Activated CD4-positive, alpha-beta memory T cell treated with anti-CD3 and anti-CD28 coated beads for 36 hours (primary cell): ENCODE data around the gene TMEM179. TPM values are rescaled to one million over a fixed set of nuclear protein-coding genes. Genes with fewer than 3 reads are reported as not detected.

Source experiments
- CTCF ChIA-PET: fragments of 350-600 bp; sonication (Branson Sonifier 250); formaldehyde crosslinking; loops from one replicate; lab custom pipeline; 2021; ENCODE audit warnings: antibody characterized with exemption, inconsistent platforms; lab: Charles Lee
- POLR2A ChIA-PET: fragments of 350-600 bp; sonication (Branson Sonifier 250); formaldehyde crosslinking; loops from one replicate; lab custom pipeline; 2021; ENCODE audit warnings: antibody characterized with exemption; lab: Charles Lee
- DNase-seq: peaks from one replicate; pipeline ENCODE4 v3.0.0-alpha.2; 2020
- H3K27ac Mint-ChIP-seq: one replicate; pipeline ENCODE4 v1.8.0; 2021; ENCODE audit warnings: mixed read lengths
- H3K27me3 Mint-ChIP-seq: one replicate; pipeline ENCODE4 v1.8.0; 2021; ENCODE audit warnings: mixed read lengths
- H3K36me3 Mint-ChIP-seq: one replicate; pipeline ENCODE4 v1.8.0; 2021; ENCODE audit warnings: mixed read lengths
- H3K4me1 Mint-ChIP-seq: one replicate; pipeline ENCODE4 v1.8.0; 2021; ENCODE audit warnings: low read depth, mixed read lengths
- H3K4me3 Mint-ChIP-seq: one replicate; pipeline ENCODE4 v1.8.0; 2021; ENCODE audit warnings: mild to moderate bottlenecking, mixed read lengths
- H3K9me3 Mint-ChIP-seq: one replicate; pipeline ENCODE4 v1.8.0; 2021; ENCODE audit warnings: mixed read lengths
- intact Hi-C: fragments of 100-400 bp; cut with micrococcal nuclease; formaldehyde crosslinking; loops from one replicate; pipeline ENCODE4 v1.15.1; 2023
- total RNA-seq, 2 experiments: library from RNA; stranded (reverse); gene quantifications; one replicate each; pipeline ENCODE4 v1.2.3, GENCODE V29; 2021

The TMEM179 gene
- total RNA-seq, 2 experiments from 2014 or later: not detected

DNA sequence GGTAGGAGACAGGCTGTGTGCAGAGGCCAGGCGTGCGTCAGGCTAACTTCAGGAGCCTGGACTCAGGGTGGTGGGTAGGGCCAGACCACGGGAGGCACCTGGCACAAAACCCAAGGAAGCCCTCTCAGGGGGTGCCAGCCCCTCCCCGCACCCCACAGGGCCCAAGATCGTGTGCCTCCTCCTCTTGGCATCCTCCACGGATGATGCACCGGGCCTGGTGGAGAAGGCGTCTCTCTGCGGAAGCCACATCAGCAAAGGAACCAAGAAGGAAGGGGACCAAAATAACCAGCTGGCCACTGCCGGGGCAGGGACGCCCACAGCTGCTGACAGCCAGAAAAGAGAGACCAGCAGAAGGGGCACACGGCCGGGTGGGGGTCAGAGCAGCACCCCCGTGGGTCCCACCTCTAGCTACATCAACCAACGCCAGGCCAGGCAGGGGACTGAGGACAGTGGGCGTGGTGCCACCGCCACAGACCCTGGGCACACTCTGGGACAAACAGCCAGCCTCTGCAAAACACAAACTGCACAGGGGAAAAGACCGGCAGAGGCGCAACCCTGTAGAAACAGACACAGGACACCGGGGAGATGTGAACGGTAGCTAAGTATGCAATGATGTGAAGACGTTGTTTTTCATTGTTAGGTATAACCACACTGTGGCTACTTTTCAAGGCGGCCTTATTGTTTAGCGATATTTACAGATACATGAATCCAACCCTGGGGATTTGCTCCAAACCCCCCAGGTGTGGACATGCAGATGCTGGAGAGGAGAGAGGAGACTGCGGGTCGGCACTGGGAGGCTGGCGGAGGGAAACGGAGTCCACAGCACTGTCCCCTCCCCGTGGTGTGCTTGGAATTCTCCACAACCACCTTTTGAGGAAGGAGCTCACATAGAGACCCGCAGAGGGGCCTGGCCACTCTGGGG lies 51.1 kb downstream of the TMEM179 start:
- peaks cover 4% of the 10 kb centered on the region for H3K27me3 Mint-ChIP-seq
- no peak for DNase-seq
- no peaks in the 10 kb centered on the region for H3K9me3 Mint-ChIP-seq
- no peak overlapping the region for H3K4me3 Mint-ChIP-seq
- no peaks in the 10 kb centered on the region for H3K36me3 Mint-ChIP-seq
- intact Hi-C loops: no loop called here
- no peaks in the 10 kb centered on the region for H3K4me1 Mint-ChIP-seq
- CTCF ChIA-PET: no interaction called here
- POLR2A ChIA-PET: no interaction called here
- no peak overlapping the region for H3K27ac Mint-ChIP-seq

DNA sequence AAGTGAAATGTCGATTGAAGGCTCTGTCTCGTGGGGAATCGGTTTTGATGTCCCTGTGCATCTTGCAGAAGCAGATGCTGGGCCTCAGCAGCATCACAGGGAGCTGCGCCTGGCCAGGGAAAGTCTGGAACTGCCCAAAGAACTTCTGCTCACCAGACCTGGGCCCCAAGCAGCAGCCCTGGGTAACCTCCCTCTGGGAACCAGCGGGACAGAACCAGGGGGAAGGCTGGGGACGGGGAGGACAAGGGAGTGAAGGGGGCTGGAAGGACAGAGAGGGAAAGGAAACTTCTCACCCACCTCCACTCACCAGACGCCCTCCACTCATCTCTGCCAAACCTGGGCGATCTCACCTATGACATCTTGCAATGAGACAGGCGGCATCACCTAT lies 51.8 kb downstream of the TMEM179 start:
- H3K9me3 Mint-ChIP-seq: no peaks in the 10 kb centered on the region
- H3K36me3 Mint-ChIP-seq: no peaks in the 10 kb centered on the region
- H3K27me3 Mint-ChIP-seq: peaks cover 6% of the 10 kb centered on the region
- intact Hi-C loops: no loop called here
- ChIA-PET CTCF (no interaction called here), POLR2A (no interaction called here)
- no peaks in the 10 kb centered on the region for H3K4me1 Mint-ChIP-seq
- DNase-seq: no peak
- no peak overlapping the region for H3K4me3 Mint-ChIP-seq
- no peak overlapping the region for H3K27ac Mint-ChIP-seq

DNA sequence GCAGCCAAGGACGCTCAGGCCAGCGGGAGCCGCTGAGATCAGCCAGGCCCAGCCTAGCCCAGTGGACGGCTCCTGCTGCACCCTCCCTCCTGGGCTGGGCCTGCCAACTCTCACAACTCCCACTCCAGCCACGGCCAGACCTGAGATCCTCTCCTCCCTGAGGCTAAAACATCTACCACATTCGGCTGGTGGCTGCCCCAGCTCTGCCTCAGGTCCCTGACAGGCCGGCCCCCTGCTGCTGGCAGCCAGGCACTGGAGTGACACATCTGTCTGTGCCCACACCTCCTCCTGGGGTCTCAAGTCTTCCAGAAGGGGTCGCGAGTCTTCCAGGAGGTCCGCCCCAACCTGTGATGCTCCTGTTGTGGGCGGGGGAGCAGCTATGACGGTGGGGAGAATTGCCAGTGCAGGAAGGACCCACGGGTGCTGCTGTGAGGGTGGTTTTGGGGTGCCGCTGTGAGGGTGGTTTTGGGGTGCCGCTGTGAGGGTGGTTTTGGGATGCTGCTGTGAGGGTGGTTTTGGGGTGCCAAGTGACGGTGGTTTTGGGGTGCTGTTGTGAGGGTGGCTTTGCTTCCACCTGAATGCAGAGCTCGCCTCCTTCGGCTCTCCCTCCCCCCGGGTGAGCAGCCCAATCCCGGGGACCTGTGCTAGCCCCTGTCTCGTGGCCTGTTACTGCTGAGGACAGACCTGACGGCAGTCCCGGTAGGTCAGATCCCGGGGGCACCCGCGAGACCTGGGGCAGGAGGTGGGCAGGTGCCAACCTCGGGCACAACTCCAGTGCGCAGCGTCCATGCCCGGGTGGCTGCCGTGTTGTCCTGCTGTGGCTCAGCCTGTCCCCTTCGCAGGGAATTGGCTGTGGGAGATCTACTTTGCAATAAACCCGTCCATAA lies 52.5 kb downstream of the TMEM179 start:
- no peaks in the 10 kb centered on the region for H3K4me1 Mint-ChIP-seq
- no peak for DNase-seq
- H3K9me3 Mint-ChIP-seq: no peaks in the 10 kb centered on the region
- POLR2A ChIA-PET: no interaction called here
- H3K27ac Mint-ChIP-seq: no peak overlapping the region
- H3K36me3 Mint-ChIP-seq: no peaks in the 10 kb centered on the region
- intact Hi-C loops: no loop called here
- CTCF ChIA-PET: no interaction called here
- H3K27me3 Mint-ChIP-seq: peaks cover 7% of the 10 kb centered on the region
- no peak overlapping the region for H3K4me3 Mint-ChIP-seq

DNA sequence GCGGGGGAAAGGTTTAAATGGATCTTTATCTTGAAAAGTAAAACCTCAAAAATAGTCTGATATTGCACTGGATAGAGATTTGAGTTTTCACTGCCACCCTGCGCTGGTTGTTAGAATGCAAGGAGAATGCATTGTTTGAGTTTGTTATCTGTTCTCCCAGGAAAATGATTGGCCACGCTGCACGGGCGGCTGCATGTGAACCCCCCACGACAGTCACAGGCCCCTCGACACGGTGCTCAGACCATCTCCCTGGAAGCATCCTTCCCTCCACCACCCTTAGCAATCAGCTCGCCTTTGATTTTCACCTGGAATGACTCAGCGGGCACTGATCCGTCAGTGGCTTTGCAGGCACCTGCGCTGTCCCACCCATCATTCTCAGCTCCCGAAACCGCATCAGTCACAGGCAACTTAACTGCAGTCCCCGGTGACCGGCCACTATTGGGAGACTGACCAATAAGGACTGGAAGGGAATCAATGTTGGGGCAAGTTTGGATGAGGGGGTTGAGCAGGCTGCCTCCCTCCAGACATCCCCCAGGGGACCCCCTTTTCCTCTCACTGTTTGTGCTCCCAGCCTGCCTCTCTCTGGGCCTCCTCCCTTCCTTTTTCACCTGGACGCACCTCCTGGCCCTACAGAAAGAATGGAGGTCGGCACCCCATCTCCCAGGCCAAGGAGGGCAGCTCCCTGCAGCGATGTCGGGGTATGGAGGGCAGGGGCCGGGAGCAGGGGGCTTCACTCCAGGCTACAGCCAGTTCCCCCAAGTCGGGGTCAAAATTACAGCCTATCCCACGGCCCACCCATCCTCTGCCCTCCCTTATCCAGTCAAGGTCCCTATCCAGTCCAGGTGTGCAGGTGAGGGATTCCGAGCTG lies 53.5 kb downstream of the TMEM179 start:
- Mint-ChIP-seq H3K27me3 (peaks cover 7% of the 10 kb centered on the region), H3K4me1 (no peaks in the 10 kb centered on the region), H3K36me3 (no peaks in the 10 kb centered on the region), H3K4me3 (no peak overlapping the region), H3K27ac (no peak overlapping the region), H3K9me3 (no peaks in the 10 kb centered on the region)
- ChIA-PET POLR2A (no interaction called here), CTCF (no interaction called here)
- no peak for DNase-seq
- intact Hi-C loops: no loop called here

DNA sequence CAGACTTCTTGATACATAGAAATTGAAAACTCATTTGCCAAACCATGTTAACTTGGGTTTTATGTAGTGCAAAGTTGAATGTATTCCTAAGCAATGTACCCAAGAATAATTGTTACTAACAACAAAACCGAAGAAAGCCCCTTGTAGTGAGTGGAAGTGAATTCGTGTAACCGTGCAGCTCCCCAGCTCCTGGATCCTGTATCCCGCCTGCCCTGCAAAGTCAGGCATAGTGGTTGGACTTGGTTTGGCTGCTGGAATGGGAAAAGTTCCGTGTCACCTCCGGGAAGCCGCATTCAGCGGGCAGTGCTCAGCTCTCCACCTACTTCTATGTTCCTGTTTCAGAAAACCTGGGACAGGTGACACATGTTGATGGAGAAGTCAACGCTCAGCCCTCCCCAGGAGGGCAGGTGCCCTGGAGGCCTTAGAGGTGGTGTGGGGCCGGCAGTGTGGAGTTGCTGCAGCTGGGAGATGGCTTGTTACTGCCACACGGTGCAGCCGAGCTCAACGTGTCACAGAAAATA lies 54.2 kb downstream of the TMEM179 start:
- ChIA-PET POLR2A (no interaction called here), CTCF (interaction anchor here (0.7 kb wide), 1 partner anchor 14 kb away, joined by 3 read pairs; no protein-coding TSS in a partner anchor)
- H3K27ac Mint-ChIP-seq: no peak overlapping the region
- no peaks in the 10 kb centered on the region for H3K9me3 Mint-ChIP-seq
- H3K4me3 Mint-ChIP-seq: no peak overlapping the region
- no peaks in the 10 kb centered on the region for H3K4me1 Mint-ChIP-seq
- intact Hi-C loops: no loop called here
- H3K27me3 Mint-ChIP-seq: peaks cover 9% of the 10 kb centered on the region
- H3K36me3 Mint-ChIP-seq: no peaks in the 10 kb centered on the region
- no peak for DNase-seq

DNA sequence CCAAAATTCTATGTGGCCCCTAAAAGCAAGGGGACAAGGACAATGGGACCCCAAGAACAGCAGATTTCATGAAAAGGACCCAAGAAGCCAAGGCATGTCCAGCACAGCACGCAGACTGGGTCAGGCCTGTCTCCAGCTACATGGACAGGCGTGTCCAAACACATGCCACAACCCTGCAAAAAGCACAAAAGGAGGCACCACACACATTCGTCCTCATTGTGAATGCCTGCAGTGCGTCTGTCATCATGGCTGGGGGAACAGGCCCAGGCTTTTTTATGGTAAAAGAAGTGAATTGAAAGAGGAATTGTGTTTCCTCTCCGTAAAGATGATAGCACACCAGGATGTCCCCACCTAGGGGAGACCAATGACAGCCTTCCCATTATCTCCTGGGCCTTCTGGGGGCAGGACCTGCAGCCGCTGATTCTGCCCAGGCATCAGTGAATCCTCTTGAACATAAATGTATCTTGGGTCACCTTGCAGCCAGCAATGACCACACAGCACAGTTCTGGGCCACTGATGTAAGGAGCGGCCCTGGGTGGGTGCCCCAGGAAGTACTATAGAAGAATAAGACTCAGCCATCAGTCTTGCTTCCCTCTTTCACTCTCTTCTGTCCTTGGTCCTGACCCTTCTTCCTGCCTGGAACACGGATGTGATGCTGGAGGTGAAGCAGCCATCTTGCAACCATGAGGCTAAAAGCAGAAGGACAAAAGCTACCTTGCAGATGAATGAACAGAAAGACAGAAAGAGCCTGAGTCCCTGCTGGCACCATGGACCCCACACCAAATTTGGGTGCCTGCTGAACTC lies 54.8 kb downstream of the TMEM179 start:
- intact Hi-C loops: no loop called here
- Mint-ChIP-seq H3K4me1 (no peaks in the 10 kb centered on the region), H3K4me3 (no peak overlapping the region), H3K36me3 (no peaks in the 10 kb centered on the region), H3K9me3 (no peaks in the 10 kb centered on the region), H3K27ac (no peak overlapping the region), H3K27me3 (peaks cover 11% of the 10 kb centered on the region)
- DNase-seq: no peak
- ChIA-PET CTCF (interaction anchor here (0.7 kb wide), 1 partner anchor 14 kb away, joined by 3 read pairs; no protein-coding TSS in a partner anchor), POLR2A (no interaction called here)

DNA sequence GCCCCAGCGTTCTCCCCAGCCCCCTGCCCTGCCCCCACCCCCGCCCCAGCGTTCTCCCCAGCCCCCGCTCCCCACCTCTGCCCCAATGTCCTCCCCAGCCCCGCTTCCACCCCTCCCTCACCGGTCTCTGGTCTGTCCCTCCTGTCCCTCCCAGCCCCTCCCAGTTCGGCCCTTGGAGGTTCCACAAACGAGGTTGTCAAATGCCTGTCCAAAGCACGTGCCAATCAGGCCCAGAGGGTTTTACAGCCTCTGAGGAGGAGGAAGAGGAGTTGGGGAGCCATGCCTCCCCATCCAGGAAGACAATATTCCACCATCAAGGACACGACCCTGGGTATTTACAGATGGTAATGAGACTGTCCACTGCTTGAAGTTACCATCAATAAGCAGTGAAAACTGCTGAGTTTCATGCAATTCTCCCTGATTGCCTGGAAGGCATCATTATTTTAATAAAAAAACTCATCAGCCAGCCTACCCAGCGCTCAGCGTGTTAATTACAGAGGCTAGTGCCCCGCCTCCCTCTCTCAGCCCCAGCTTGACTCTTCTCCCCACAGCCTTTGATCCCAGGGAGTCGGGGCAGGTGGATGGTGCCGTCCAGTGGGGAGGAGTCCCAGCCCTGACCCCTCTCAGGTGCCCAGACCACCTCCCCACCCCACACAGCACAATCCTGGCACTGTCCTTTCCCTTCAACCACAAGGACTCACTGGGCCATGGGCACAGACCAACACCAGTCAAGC lies 55.6 kb downstream of the TMEM179 start:
- Mint-ChIP-seq H3K36me3 (no peaks in the 10 kb centered on the region), H3K27ac (no peak overlapping the region), H3K9me3 (no peaks in the 10 kb centered on the region), H3K4me3 (no peak overlapping the region), H3K27me3 (peaks cover 11% of the 10 kb centered on the region), H3K4me1 (no peaks in the 10 kb centered on the region)
- CTCF ChIA-PET: no interaction called here
- POLR2A ChIA-PET: no interaction called here
- intact Hi-C loops: no loop called here
- DNase-seq: no peak

DNA sequence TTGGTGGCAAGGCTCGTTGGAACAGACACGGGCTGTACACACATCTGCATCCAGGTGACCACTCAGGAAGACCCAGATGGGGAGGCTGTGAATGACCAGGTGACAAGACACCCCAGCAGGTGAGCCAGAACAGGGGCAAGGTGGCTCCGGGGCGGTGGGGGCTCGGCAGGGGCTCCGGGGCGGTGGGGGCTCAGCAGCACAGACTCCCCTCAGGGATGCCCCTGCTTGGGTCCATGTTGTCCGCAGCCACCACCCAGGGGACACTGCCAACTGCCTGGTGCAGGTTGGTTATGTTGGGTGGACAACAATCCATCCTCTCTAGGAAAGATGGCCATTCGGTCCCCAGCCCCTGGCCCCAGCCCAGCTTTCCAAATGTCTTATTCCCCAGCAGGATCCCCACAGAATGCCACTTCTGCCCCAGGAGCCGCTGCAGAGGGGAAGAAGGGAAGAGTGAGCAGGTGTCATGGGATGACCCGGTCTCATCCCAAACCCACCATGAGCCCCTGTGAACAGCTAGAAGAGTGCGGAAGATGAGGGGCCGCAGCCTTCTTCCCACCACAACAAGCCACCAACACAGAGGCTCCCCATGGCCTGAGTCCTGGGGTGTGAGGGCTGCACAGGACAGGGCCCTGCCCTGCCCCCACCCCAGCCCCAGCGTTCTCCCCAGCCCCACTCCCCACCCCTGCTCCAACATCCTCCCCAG lies 56.4 kb downstream of the TMEM179 start:
- H3K9me3 Mint-ChIP-seq: no peaks in the 10 kb centered on the region
- H3K4me1 Mint-ChIP-seq: no peaks in the 10 kb centered on the region
- H3K27me3 Mint-ChIP-seq: peaks cover 13% of the 10 kb centered on the region
- POLR2A ChIA-PET: no interaction called here
- no peak for DNase-seq
- H3K4me3 Mint-ChIP-seq: no peak overlapping the region
- CTCF ChIA-PET: no interaction called here
- intact Hi-C loops: no loop called here
- H3K36me3 Mint-ChIP-seq: no peaks in the 10 kb centered on the region
- no peak overlapping the region for H3K27ac Mint-ChIP-seq

DNA sequence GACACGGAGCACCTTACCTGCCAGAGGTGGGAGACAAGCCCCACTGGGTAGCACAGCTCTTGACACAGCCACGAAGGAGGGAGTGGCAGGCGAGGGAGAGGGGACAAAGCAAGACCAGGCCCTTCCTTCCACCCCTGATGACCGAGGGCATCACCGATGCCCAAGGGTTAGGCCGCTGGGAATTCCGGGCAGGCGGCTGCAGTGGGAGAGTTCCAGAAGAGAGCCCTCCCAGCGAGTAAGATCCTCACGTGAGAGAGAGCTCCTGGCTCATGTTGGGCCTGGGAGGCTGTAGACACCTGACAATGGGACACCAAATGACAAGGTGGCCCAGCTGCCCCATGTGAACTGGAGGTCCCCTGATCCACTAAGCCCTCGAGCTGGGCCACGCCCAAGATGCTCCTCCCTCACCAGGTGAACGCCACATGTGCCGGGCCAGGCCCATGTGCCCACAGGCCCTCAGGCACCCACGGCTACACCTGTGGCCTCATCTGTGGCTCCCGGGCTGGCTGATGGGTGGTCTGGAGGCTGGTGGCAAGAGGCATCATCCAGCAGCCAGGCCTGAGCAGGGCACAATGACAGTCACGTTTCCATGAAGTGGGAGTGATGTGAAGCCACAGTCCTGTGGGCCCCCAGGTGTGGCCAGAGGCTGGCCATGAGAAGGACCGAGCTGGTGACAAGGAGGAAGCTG lies 57.1 kb downstream of the TMEM179 start:
- intact Hi-C loops: no loop called here
- CTCF ChIA-PET: no interaction called here
- Mint-ChIP-seq H3K27ac (no peak overlapping the region), H3K36me3 (no peaks in the 10 kb centered on the region), H3K4me1 (no peaks in the 10 kb centered on the region), H3K9me3 (no peaks in the 10 kb centered on the region), H3K27me3 (peaks cover 13% of the 10 kb centered on the region), H3K4me3 (no peak overlapping the region)
- POLR2A ChIA-PET: no interaction called here
- DNase-seq: no peak
